Bronchial epithelial cell (primary cell): Measurements from ENCODE around the gene CAPZB. TPM values are rescaled to one million over a fixed set of nuclear protein-coding genes. Genes with fewer than 3 reads are reported as not detected.

Experiments used
- DNase-seq: peaks from one replicate; pipeline ENCODE4 v3.0.0-alpha.2; 2010; ENCODE audit warnings: low read depth
- FAIRE-seq: peaks from 2 replicates; lab custom pipeline; 2011; peaks lifted over from hg19 to GRCh38; lab: Jason Lieb, UNC
- H3K27me3 ChIP-seq: 2 replicates; pipeline ENCODE4 v1.5.1; 2011; ENCODE audit warnings: low read length; ENCODE audit not compliant: control insufficient read depth, insufficient read depth
- H3K36me3 ChIP-seq: 2 replicates; pipeline ENCODE4 v1.5.1; 2011; ENCODE audit warnings: low read length; ENCODE audit not compliant: control insufficient read depth, insufficient read depth
- H3K4me3 ChIP-seq: 2 replicates; pipeline ENCODE4 v1.5.1; 2011; ENCODE audit warnings: mild to moderate bottlenecking, low read depth, low read length, control low read depth
- CTCF ChIP-seq: IDR thresholded peaks from 2 replicates; pipeline ENCODE4 v1.5.1; 2011; ENCODE audit warnings: mild to moderate bottlenecking, moderate library complexity, low read length, control low read depth, inconsistent platforms; ENCODE audit not compliant: insufficient read depth, severe bottlenecking
- total RNA-seq: library from RNA; depleted of rRNA; stranded (reverse); fragments of >200 nt; gene quantifications from 2 replicates; pipeline ENCODE4 v1.2.1, GENCODE V29; 2014

CAPZB gene
- total RNA-seq, 1 donor from 2014 or later = 73.5 TPM

- FAIRE-seq (no peak), DNase-seq (no peak)
- no peaks in the 10 kb centered on the region for H3K27me3 ChIP-seq
- no peak overlapping the region for H3K4me3 ChIP-seq
- no peaks in the 10 kb centered on the region for H3K36me3 ChIP-seq
- TF ChIP-seq CTCF = no peak
These were observed 7.8 kb downstream of the CAPZB start for GRCh38 chr1:19477284-19478249.

DNA sequence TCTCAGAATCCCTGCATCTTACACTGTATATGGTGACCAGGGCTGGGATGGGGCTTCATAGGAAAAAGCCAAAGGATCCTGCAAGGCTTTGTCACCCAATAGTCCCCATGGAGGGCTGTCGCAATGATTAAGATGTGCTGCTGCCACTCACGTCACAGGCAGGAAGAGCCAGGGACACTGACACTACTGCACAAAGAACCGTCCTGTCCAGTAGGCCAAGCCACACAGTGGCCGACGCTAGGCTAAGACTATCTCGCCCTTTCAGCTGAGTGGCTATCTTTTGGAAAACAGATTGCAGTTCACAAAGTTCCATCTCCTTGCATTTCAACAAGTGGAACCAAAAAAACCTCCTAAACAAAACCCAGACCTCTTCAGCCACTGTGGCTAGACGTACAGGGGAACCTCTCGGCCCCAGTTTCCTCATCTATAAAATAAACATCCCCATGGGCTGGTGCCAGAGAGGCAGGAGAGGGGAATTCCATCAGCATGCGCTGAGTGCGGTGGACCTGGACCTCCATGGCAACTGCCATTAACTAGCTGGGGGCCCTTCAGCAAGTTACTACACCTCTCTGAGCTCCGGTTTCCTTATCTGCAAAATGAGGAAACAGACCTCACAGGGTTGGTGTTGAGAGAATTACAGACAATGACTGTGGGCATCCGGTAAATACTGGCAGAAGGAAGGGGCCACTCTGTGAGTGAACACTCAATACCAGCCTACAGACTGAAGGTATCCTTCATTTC lies 8.7 kb downstream of the CAPZB start:
- FAIRE-seq (no peak), DNase-seq (no peak)
- H3K27me3 ChIP-seq = no peaks in the 10 kb centered on the region
- H3K36me3 ChIP-seq = peaks cover 1% of the 10 kb centered on the region
- no peak for TF ChIP-seq CTCF
- H3K4me3 ChIP-seq = no peak overlapping the region

DNA sequence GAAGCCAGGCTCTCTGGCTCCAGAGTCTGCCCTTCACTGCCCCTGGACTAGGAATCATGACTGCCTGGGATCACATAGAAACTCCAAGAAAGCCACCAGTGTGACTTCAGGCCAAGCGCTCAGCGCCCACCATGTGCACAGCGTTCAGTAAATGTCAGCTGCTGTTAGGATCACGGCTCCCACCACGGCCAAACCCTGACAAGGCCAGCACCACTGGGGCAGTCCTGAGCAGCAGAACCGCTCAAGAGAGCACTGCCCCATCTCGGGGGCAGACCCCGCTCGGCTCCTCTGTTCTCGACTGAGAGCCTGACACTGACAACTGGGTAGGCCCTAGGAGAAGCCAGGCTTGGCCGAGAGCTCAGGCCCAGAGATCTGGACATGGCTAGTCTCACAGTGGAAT lies 10.0 kb downstream of the CAPZB start:
- peaks cover 1% of the 10 kb centered on the region for H3K36me3 ChIP-seq
- H3K4me3 ChIP-seq = no peak overlapping the region
- no peaks in the 10 kb centered on the region for H3K27me3 ChIP-seq
- DNase-seq = no peak
- FAIRE-seq = no peak
- TF ChIP-seq CTCF = no peak

DNA sequence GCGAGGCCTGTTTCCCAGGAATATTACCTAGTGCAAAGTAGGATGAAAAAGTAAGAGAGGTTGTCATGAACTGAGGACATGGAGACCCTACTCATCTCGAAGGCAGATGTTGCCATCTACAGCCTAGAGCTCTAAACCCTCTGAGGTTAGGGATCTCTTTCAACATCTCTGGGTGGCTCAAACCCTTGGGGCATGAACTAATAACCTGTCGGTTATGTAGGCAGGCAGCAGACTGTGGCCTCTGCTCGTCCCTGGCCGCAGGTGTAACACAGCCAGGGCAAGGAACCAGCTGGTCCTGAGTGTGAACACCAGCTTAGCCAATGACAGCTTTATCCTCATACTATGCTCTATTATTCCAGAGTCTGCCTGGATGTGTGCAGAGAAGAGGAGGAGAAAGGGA lies 13.2 kb downstream of the CAPZB start:
- H3K4me3 ChIP-seq = no peak overlapping the region
- peaks cover 1% of the 10 kb centered on the region for H3K36me3 ChIP-seq
- no peaks in the 10 kb centered on the region for H3K27me3 ChIP-seq
- DNase-seq (no peak), FAIRE-seq (no peak)
- TF ChIP-seq CTCF = no peak

- DNase-seq = no peak
- no peak for TF ChIP-seq CTCF
- no peaks in the 10 kb centered on the region for H3K27me3 ChIP-seq
- peaks cover 1% of the 10 kb centered on the region for H3K36me3 ChIP-seq
- no peak overlapping the region for H3K4me3 ChIP-seq
- FAIRE-seq = no peak
These were observed 16.3 kb downstream of the CAPZB start for GRCh38 chr1:19469004-19469403.
